Stimulated activated naive CD8-positive, alpha-beta T cell treated with anti-CD3 and anti-CD28 coated beads, Interleukin-15, Interleukin-2, amounts not matched to agents 100 ng/mL and 50 ng/mL, for 24 hours (primary cell): Measurements from ENCODE around the gene EPHA1.
A peak's percentile ranks its signal among the peaks of the same experiment; 100 is the strongest.

Experiments used
- H3K27ac Mint-ChIP-seq: one replicate; pipeline ENCODE4 v1.8.0; 2021; ENCODE audit warnings: mild to moderate bottlenecking, mixed read lengths
- H3K27me3 Mint-ChIP-seq: one replicate; pipeline ENCODE4 v1.8.0; 2021; ENCODE audit warnings: mixed read lengths
- H3K36me3 Mint-ChIP-seq: one replicate; pipeline ENCODE4 v1.8.0; 2021; ENCODE audit warnings: low read depth, mixed read lengths
- H3K4me1 Mint-ChIP-seq: one replicate; pipeline ENCODE4 v1.8.0; 2021; ENCODE audit warnings: low read depth, mixed read lengths
- H3K4me3 Mint-ChIP-seq: one replicate; pipeline ENCODE4 v1.8.0; 2021; ENCODE audit warnings: mild to moderate bottlenecking, mixed read lengths
- H3K9me3 Mint-ChIP-seq: one replicate; pipeline ENCODE4 v1.8.0; 2021; ENCODE audit warnings: mixed read lengths

Gene EPHA1

DNA sequence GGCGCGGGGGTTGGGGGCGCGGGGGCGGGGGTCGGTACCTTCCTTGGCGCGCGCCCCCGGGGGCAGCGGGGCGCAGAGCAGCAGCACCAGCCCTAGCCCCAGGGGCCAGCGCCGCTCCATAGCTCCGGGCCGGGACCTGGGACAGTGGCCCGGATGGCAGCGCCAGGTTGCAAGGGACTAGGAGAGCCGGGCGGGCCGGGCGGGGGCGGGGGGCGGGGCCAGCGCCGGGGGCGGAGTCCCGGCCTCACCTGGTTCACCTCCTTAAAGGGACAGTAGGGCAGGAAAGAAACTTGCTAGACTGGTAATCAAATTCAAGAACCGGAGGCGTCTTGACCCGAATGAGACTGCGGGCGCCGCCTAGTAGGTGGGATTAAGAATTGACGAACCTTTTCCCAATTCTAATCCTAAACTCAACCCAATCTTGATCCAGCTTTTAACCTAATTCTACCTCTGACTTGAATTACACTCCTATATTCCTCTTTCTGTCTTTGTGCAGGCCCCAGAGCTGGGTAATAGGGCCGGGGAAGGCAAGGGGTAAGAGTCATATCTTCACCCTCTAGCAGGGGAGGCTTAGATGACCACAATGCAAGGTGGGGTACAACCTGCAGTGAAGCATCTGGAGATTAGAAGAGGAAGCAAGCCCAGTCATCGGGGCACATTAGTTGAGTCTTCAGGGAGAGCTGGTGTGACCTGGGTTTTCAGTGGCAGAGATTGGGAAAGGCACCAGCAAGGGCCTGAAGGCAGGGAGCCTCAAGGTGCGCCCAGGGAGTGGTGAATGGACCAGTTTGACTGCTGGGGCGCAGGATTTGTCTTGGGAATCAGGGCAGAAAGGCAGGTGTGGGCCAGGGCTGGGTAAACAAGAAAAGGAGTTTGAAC, at the start of gene EPHA1:
EPHA1 (minus strand) TSS at position 171 of the 876 bp plus-strand sequence; CDS start at position 120, 51 bp downstream.
- Mint-ChIP-seq H3K4me1 (peaks cover 49% of the 10 kb centered on the region), H3K4me3 (peak within 1 kb of the TSS; percentile 84), H3K27ac (peak within 1 kb of the TSS; percentile 77), H3K36me3 (no peaks in the 10 kb centered on the region), H3K27me3 (no peaks in the 10 kb centered on the region), H3K9me3 (no peaks in the 10 kb centered on the region)

DNA sequence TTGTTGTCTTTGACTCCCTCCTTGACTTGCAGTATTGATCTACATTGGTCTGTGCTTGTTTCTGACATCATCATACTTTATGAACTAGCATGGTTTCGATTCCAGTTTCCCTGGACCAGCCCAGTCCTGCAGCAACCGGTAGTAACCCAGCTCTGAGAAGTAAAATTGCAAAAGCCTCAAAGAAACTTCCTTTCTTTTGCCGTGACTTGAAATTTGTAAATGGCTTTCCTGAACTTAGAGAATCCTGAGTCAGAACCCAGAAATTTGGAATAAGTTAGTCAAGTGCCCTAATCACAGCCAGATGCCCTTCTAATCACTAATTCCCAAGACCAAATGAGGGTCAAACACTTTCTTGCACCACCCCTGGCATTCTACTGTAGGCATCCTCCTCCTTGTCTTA, 49.6 kb upstream of the EPHA1 start:
- no peak overlapping the region for H3K27ac Mint-ChIP-seq
- no peak overlapping the region for H3K4me3 Mint-ChIP-seq
- H3K27me3 Mint-ChIP-seq = no peaks in the 10 kb centered on the region
- H3K4me1 Mint-ChIP-seq = peaks cover 12% of the 10 kb centered on the region
- H3K9me3 Mint-ChIP-seq = peaks cover 4% of the 10 kb centered on the region
- H3K36me3 Mint-ChIP-seq = no peaks in the 10 kb centered on the region

- Mint-ChIP-seq H3K27ac (no peak overlapping the region), H3K4me1 (peaks cover 12% of the 10 kb centered on the region), H3K4me3 (no peak overlapping the region)
These were observed 48.5 kb upstream of the EPHA1 start for GRCh38 chr7:143456992-143457793.

DNA sequence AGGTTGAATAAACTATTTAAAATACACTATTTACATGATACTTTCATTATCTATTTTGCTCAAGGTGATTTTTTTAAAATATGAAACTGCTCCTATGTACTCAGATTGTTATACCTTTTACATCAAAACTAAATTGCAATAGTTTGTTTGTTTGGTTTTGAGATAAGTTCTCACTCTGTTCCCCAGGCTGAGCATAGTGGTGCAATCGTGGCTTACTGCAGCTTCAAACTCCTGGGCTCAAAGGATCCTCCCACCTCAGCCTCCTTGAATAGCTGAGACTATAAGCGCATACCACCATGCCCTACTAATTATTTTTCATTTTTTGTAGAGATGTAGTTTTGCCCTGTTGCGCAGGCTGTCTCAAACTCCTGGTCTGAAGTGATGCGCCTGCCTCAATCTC, 47.3 kb upstream of the EPHA1 start:
- H3K36me3 Mint-ChIP-seq = no peaks in the 10 kb centered on the region
- peaks cover 6% of the 10 kb centered on the region for H3K4me1 Mint-ChIP-seq
- H3K27me3 Mint-ChIP-seq = no peaks in the 10 kb centered on the region
- peaks cover 4% of the 10 kb centered on the region for H3K9me3 Mint-ChIP-seq
- no peak overlapping the region for H3K4me3 Mint-ChIP-seq
- H3K27ac Mint-ChIP-seq = no peak overlapping the region

More at GRCh38 chr7:143456992-143457793, 48.5 kb upstream of the EPHA1 start:
- Mint-ChIP-seq H3K9me3 (peaks cover 4% of the 10 kb centered on the region), H3K36me3 (no peaks in the 10 kb centered on the region), H3K27me3 (no peaks in the 10 kb centered on the region)

DNA sequence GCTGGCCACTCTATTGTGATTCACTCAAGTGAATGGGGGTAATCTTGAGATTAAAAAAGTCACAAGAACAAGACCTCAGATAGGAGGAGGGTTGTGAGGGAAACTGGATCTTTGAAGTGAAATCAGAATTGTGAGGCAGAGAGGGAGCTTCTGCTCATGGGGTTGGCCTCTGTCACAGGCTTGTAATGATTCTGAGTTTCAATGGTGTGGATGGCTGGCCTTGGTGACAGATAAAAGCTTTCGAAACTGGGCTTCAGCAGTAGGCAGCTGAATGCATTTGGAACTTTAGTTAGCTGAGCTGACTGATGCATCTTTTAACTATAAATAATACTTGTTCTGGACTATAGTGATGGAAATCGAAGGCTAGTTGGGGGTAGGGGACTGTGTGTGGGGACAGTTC, 46.8 kb upstream of the EPHA1 start:
- Mint-ChIP-seq H3K4me3 (no peak overlapping the region), H3K9me3 (peaks cover under 1% of the 10 kb centered on the region), H3K4me1 (peaks cover 1% of the 10 kb centered on the region), H3K27ac (no peak overlapping the region), H3K36me3 (no peaks in the 10 kb centered on the region), H3K27me3 (no peaks in the 10 kb centered on the region)

GRCh38 chr7:143454091-143454680, 45.5 kb upstream of the EPHA1 start:
- Mint-ChIP-seq H3K36me3 (no peaks in the 10 kb centered on the region), H3K27me3 (no peaks in the 10 kb centered on the region), H3K27ac (no peak overlapping the region), H3K4me3 (no peak overlapping the region), H3K9me3 (no peaks in the 10 kb centered on the region), H3K4me1 (no peaks in the 10 kb centered on the region)

DNA sequence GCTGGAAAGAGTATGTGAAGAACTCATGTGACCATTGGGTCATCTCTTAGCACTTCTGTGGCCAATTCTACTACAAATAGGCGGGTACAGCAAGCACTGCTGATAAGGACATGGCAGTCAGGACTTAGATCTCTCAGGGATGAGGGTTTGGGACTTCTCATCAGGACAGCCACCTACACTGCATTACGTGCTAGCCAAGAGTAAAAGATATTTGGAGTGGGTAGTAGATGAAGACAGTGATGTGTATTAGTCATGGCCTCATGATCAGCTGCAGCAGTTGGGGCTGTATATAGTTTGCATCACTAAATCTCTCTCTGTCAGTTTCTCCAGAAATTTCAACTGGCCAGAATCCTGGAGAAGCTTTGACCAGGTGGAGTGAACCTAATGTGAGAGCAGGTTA, 43.8 kb upstream of the EPHA1 start:
- Mint-ChIP-seq H3K4me3 (no peak overlapping the region), H3K27ac (no peak overlapping the region), H3K27me3 (no peaks in the 10 kb centered on the region), H3K4me1 (no peaks in the 10 kb centered on the region), H3K9me3 (no peaks in the 10 kb centered on the region), H3K36me3 (no peaks in the 10 kb centered on the region)

- Mint-ChIP-seq H3K36me3 (no peaks in the 10 kb centered on the region), H3K27me3 (no peaks in the 10 kb centered on the region), H3K4me3 (no peak overlapping the region), H3K4me1 (no peaks in the 10 kb centered on the region), H3K27ac (no peak overlapping the region), H3K9me3 (no peaks in the 10 kb centered on the region)
These were observed 43.1 kb upstream of the EPHA1 start for GRCh38 chr7:143451746-143452145.

DNA sequence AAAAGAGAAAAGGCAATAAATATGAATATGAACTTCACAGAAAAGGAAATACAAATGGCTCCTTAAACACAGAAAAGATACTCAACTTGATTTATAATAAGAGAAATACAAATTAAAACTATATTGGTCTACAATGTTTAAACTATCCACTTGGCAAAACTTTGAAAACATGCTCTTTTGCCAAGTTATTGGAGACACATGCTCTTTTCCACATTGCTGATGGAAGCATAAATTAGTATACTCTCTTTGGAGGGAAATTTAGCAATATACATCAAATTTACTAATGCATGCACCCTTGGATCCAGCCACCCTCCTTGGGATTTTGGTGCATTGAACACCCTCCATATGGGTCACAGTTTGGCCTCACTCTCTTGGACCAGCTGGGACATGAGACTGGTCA, 42.5 kb upstream of the EPHA1 start:
- Mint-ChIP-seq H3K4me3 (no peak overlapping the region), H3K27me3 (no peaks in the 10 kb centered on the region), H3K4me1 (no peaks in the 10 kb centered on the region), H3K9me3 (no peaks in the 10 kb centered on the region), H3K27ac (no peak overlapping the region), H3K36me3 (no peaks in the 10 kb centered on the region)

GRCh38 chr7:143449793-143450192, 41.1 kb upstream of the EPHA1 start:
- Mint-ChIP-seq H3K4me1 (no peaks in the 10 kb centered on the region), H3K9me3 (no peaks in the 10 kb centered on the region), H3K27me3 (no peaks in the 10 kb centered on the region), H3K27ac (no peak overlapping the region), H3K4me3 (no peak overlapping the region), H3K36me3 (no peaks in the 10 kb centered on the region)

DNA sequence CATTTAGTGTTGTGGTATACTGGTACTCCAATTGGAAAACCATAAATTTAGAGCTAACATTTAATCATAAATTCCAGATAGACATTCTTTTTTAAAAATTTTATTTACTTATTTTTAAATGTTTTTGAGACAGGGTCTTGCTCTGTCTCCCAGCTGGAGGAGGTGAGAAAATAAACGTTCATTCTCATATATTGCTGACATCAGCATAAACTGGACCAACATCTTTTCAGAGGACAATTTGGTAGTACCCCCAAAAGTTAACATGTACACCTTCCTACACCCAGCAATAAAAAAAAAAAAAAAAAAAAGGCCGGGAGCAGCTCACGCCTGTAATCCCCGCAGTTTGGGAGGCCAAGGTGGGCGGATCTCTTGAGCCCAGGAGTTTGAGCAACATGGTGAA, 39.8 kb upstream of the EPHA1 start:
- Mint-ChIP-seq H3K9me3 (no peaks in the 10 kb centered on the region), H3K4me3 (no peak overlapping the region), H3K36me3 (no peaks in the 10 kb centered on the region), H3K27ac (no peak overlapping the region), H3K4me1 (no peaks in the 10 kb centered on the region), H3K27me3 (no peaks in the 10 kb centered on the region)

GRCh38 chr7:143447466-143447865, 38.8 kb upstream of the EPHA1 start:
- no peak overlapping the region for H3K4me3 Mint-ChIP-seq
- no peak overlapping the region for H3K27ac Mint-ChIP-seq
- H3K27me3 Mint-ChIP-seq = no peaks in the 10 kb centered on the region
- H3K36me3 Mint-ChIP-seq = no peaks in the 10 kb centered on the region
- no peaks in the 10 kb centered on the region for H3K9me3 Mint-ChIP-seq
- H3K4me1 Mint-ChIP-seq = no peaks in the 10 kb centered on the region

DNA sequence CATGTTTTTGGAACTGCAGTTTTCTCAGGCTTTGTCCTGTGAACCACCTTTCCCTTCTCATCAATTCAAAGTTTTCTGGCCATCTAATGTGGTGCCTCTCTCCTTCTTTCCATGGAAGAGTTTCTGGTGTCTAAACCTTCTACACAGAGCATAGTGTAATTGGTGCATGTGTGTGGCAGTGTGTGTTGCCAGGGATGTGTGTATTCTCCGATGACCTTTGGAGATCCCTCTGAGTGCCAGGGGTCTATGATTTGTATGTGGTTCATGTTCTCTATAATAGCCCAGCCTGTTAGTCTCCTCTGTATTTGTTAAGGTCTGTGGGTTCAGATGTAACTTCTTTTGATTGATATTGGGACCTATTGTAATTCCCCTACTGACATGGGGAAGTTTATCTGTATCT, 36.1 kb upstream of the EPHA1 start:
- H3K36me3 Mint-ChIP-seq = no peaks in the 10 kb centered on the region
- H3K27ac Mint-ChIP-seq = no peak overlapping the region
- H3K4me3 Mint-ChIP-seq = no peak overlapping the region
- no peaks in the 10 kb centered on the region for H3K4me1 Mint-ChIP-seq
- H3K27me3 Mint-ChIP-seq = no peaks in the 10 kb centered on the region
- H3K9me3 Mint-ChIP-seq = no peaks in the 10 kb centered on the region

GRCh38 chr7:143444063-143444782, 35.6 kb upstream of the EPHA1 start:
- H3K27me3 Mint-ChIP-seq = no peaks in the 10 kb centered on the region
- H3K4me3 Mint-ChIP-seq = no peak overlapping the region
- no peak overlapping the region for H3K27ac Mint-ChIP-seq
- no peaks in the 10 kb centered on the region for H3K9me3 Mint-ChIP-seq
- no peaks in the 10 kb centered on the region for H3K36me3 Mint-ChIP-seq
- no peaks in the 10 kb centered on the region for H3K4me1 Mint-ChIP-seq
